Ascending aorta (tissue), 2 donors: ENCODE data around the gene MUC6. TPM values are rescaled to one million over a fixed set of nuclear protein-coding genes. Genes with fewer than 3 reads are reported as not detected.

Source experiments
- DNase-seq, 2 donors: peaks; one replicate each; pipeline ENCODE4 v3.0.0-alpha.2; 2019; ENCODE audit warnings: low spot score in 2 of 2
- H3K27ac ChIP-seq, 2 donors: fragments of 200-600 bp; sonication (generic); one replicate each; pipeline ENCODE4 v1.5.1; 2016 to 2017; ENCODE audit warnings: mild to moderate bottlenecking in 1 of 2
- H3K27me3 ChIP-seq: fragments of 200-600 bp; sonication (generic); one replicate; pipeline ENCODE4 v1.5.1; 2017
- H3K36me3 ChIP-seq, 2 donors: fragments of 200-600 bp; sonication (generic); one replicate each; pipeline ENCODE4 v1.5.1; 2016
- H3K4me1 ChIP-seq, 2 donors: fragments of 200-600 bp; sonication (generic); one replicate each; pipeline ENCODE4 v1.5.1; 2016 to 2017; ENCODE audit warnings: mild to moderate bottlenecking in 1 of 2
- H3K4me3 ChIP-seq, 2 donors: fragments of 200-600 bp; sonication (generic); one replicate each; pipeline ENCODE4 v1.5.1; 2016 to 2017; ENCODE audit warnings: mild to moderate bottlenecking in 1 of 2
- H3K9me3 ChIP-seq, 2 donors: fragments of 200-600 bp; sonication (generic); one replicate each; pipeline ENCODE4 v1.5.1; 2016
- CTCF ChIP-seq, 3 experiments: fragments of 200-600 bp in 2 of 3; fragments of 450-650 bp in 1 of 3; sonication (generic) in 2 of 3; IDR thresholded peaks; one replicate each; pipeline ENCODE4 v1.5.1; 2016 to 2019; ENCODE audit warnings: antibody characterized with exemption in 3 of 3, mild to moderate bottlenecking in 1 of 3, moderate library complexity in 1 of 3
- intact Hi-C: fragments of 100-400 bp; cut with DNase I; formaldehyde crosslinking; loops from one replicate; pipeline ENCODE4 v1.15.1; 2023
- total RNA-seq: library from RNA; depleted of rRNA; stranded (reverse); fragments of >200 nt; gene quantifications from one replicate; pipeline ENCODE4 v1.1.0, GENCODE V29; 2016

The MUC6 gene
- total RNA-seq, 1 donor from 2014 or later = not detected

GRCh38 chr11:1060410-1060809, 23.9 kb upstream of the MUC6 start:
- H3K9me3 ChIP-seq = no peaks in the 10 kb centered on the region
- H3K4me3 ChIP-seq = no peak overlapping the region
- no peaks in the 10 kb centered on the region for H3K27me3 ChIP-seq
- no peaks in the 10 kb centered on the region for H3K4me1 ChIP-seq
- no peak for TF ChIP-seq CTCF (IDR thresholded peaks at IDR 0.05)
- intact Hi-C loops = no loop called here
- no peak overlapping the region for H3K27ac ChIP-seq
- no peaks in the 10 kb centered on the region for H3K36me3 ChIP-seq
- DNase-seq = no peak

- H3K36me3 ChIP-seq = no peaks in the 10 kb centered on the region
- H3K4me1 ChIP-seq = no peaks in the 10 kb centered on the region
- H3K4me3 ChIP-seq = no peak overlapping the region
- no peak for DNase-seq
- intact Hi-C loops = no loop called here
- H3K9me3 ChIP-seq = no peaks in the 10 kb centered on the region
- H3K27ac ChIP-seq = no peak overlapping the region
- H3K27me3 ChIP-seq = no peaks in the 10 kb centered on the region
- no peak for TF ChIP-seq CTCF (IDR thresholded peaks at IDR 0.05)
These were observed 23.2 kb upstream of the MUC6 start for GRCh38 chr11:1059759-1060158.

- H3K36me3 ChIP-seq = no peaks in the 10 kb centered on the region
- no peak for DNase-seq
- intact Hi-C loops = no loop called here
- TF ChIP-seq CTCF (IDR thresholded peaks at IDR 0.05) = no peak
- no peak overlapping the region for H3K4me3 ChIP-seq
- H3K27ac ChIP-seq = no peak overlapping the region
- no peaks in the 10 kb centered on the region for H3K9me3 ChIP-seq
- peaks cover 7% of the 10 kb centered on the region for H3K27me3 ChIP-seq
- H3K4me1 ChIP-seq = no peaks in the 10 kb centered on the region
These were observed 21.3 kb upstream of the MUC6 start for GRCh38 chr11:1057806-1058205.

- H3K4me3 ChIP-seq = no peak overlapping the region
- peaks cover 7% of the 10 kb centered on the region for H3K27me3 ChIP-seq
- peak in 1 of 2 donors; percentile 57 for DNase-seq
- no peak overlapping the region for H3K27ac ChIP-seq
- no peaks in the 10 kb centered on the region for H3K4me1 ChIP-seq
- no peak for TF ChIP-seq CTCF (IDR thresholded peaks at IDR 0.05)
- intact Hi-C loops = no loop called here
- H3K36me3 ChIP-seq = no peaks in the 10 kb centered on the region
- no peaks in the 10 kb centered on the region for H3K9me3 ChIP-seq
These were observed 19.7 kb upstream of the MUC6 start for GRCh38 chr11:1055990-1056771.

- Histone ChIP-seq H3K4me1 (no peaks in the 10 kb centered on the region), H3K9me3 (no peaks in the 10 kb centered on the region), H3K36me3 (no peaks in the 10 kb centered on the region), H3K27ac (no peak overlapping the region), H3K4me3 (no peak overlapping the region), H3K27me3 (peaks cover 13% of the 10 kb centered on the region)
- no peak for TF ChIP-seq CTCF (IDR thresholded peaks at IDR 0.05)
- intact Hi-C loops = no loop called here
- DNase-seq = no peak
These were observed 18.7 kb upstream of the MUC6 start for GRCh38 chr11:1055109-1055703.
